NCI-H2081 (cell line): ENCODE results near the gene WASF3.
A peak's percentile ranks its signal among the peaks of the same experiment; 100 is the strongest.
"Not testable (repeated sequence)": the region's sequence is repeated elsewhere in the genome, so short reads cannot be mapped to it uniquely, and the experiment has no call there.

Experiments
- DNase-seq, 2 experiments: peaks; one replicate each; lab custom pipeline; 2025; lab: John Stamatoyannopoulos, UW

Gene WASF3

DNA sequence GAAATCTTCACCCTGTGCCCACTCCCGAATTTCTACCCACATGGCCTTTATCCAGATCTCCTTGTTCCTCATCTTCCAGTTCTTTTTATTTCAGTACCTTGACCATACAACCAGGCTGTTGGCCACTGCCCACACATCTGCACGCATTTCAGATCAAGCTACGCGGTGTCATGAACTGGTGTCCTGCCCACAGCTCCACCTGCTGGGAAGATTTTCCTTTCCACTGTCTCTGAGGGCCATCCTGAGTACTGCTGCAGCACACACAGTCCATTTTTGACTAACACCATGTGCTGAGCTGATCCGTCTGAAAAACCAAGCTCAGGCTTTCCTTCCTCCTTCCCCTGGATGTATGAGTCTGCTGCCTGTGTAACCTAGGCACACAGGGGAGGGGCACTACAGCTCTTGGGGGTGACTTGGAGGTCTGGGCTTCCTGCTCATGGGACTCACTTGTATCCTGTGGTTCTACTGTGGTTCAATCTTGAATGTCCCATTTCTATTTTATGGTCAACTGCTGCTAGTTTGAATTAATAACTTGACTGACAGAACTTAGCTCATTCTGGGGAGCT lies 71.9 kb downstream of the WASF3 start:
- DNase-seq = no peak

GRCh38 chr13:26635634-26636033 lies 78.2 kb downstream of the WASF3 start:
- DNase-seq = not testable (repeated sequence)

DNA sequence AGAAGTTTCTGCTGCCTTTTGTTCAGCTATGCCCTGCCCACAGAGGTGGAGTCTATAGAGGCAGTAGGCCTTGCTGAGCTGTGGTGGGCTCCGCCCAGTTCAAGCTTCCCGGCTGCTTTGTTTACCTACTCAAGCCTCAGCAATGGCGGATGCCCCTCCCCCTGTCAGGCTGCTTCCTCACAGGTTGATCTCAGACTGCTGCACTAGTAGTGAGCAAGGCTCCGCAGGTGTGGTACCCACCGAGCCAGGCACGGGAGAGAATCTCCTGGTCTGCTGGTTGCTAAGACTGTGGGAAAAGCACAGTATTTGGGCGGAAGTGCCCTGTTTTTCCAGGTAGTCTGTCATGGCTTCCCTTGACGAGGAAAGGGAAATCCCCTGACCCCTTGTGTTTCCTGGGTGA lies 78.6 kb downstream of the WASF3 start:
- DNase-seq = not testable (repeated sequence)

GRCh38 chr13:26646603-26647002 lies 89.1 kb downstream of the WASF3 start:
- no peak for DNase-seq

- DNase-seq = no peak
Measured at GRCh38 chr13:26651234-26651633, 93.8 kb downstream of the WASF3 start.

DNA sequence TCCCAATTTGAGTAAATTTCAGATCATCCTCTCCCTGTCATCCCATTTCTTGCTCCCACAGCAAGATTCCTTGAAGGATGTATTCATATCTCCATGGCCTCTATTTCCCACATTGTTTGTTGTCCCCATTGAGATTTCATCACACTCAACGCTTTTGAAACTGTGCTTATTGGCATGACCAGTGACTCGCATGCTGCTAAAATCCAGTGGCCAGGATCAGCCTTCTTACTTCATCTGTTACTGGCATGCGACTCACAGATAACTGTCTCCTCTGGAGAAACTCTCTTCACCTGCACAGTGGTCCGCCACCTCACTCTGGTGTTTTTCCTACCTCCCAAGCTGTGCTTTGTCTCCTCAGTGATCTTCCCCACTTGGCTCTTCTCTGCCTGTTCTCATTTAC lies 95.8 kb downstream of the WASF3 start:
- DNase-seq = no peak

GRCh38 chr13:26653842-26654241 lies 96.4 kb downstream of the WASF3 start:
- DNase-seq = no peak

DNA sequence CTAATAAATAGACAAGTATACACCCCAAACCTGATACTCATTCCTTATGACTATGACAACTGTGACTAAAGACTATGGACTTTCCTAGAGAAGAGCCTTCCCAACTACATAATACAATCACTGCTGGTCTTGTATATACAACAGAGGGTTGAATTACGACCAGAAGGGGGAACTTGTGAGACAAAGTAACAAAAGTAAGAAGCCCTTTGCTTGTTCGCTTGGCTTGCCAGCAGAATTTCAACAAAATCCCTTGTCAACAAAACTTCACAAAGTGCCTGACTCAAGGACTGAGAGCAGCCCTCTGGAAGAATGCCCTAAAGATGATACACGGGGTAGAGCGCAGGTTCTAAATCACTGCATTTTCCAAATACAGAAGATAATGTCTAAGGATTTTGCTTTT lies 99.4 kb downstream of the WASF3 start:
- no peak for DNase-seq

- DNase-seq = no peak
Measured at GRCh38 chr13:26658448-26659385, 101.2 kb downstream of the WASF3 start.

DNA sequence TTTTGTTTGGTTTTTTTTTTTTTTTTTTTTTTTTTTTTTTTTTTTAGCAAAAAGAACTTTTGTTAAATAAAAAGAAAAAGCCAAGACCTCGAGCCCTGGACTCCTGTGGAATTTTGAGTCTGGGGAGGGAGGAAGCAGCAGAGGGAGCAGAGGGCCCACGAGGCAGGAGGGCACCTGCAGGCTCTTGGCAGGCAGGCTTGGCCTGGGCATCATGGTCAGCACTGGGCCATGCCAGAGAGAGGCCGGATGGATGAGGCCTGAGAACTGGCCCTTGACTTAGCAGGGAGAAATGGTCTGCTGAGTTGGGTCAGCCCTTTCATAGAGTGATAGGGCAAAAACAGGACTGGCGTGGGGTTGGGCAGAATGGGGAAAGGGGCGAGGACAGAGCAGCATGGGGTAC lies 102.7 kb downstream of the WASF3 start:
- DNase-seq = no peak

DNA sequence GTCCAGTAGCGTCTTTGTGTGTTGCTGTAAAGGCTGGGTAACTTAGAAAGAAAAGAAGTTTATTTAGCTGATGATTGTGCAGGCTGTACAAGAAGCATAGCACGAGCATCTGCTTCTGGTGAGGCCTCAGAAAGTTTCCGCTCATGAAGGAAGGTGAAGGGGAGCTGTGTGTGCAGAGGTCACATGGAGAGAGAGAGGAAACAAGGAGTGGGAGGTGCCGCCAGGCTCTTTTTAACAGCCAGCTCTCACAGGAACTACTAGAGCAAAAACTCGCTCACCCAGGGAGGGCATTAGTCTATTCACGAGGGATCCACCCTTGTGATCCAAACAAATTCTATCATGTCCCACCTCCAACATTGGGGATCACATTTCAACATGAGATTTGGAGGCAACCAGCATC lies 103.3 kb downstream of the WASF3 start:
- no peak for DNase-seq

GRCh38 chr13:26663791-26664190 lies 106.3 kb downstream of the WASF3 start:
- DNase-seq = peak; percentile 60 to 89

- DNase-seq = no peak
Measured at GRCh38 chr13:26664286-26664685, 106.8 kb downstream of the WASF3 start.

GRCh38 chr13:26664876-26665275 lies 107.4 kb downstream of the WASF3 start:
- peak in 1 of 2 experiments; percentile 43 for DNase-seq

GRCh38 chr13:26668357-26669146 lies 111.1 kb downstream of the WASF3 start:
- no peak for DNase-seq

GRCh38 chr13:26673890-26674289 lies 116.4 kb downstream of the WASF3 start:
- no peak for DNase-seq

- no peak for DNase-seq
Measured at GRCh38 chr13:26677156-26677555, 119.7 kb downstream of the WASF3 start.

DNA sequence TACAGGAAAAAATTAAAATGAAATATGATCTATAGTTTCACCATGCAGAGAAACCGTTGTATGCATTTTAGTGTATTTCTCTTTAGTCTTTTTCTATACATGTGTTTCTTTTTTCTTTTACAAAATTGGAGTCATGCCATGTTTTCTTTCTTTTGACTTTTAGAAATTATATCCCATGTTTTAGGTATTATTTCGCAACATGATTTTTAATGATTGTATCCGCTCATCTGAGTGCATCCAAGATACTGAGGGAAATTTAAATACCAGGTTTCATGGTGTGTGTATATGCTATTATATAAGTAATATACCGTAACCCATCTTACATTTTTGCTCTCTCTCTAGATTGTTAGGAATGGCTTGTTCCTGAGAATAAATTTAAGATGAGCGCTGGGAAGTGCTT lies 120.8 kb downstream of the WASF3 start:
- DNase-seq = no peak

GRCh38 chr13:26678796-26679195 lies 121.3 kb downstream of the WASF3 start:
- no peak for DNase-seq

GRCh38 chr13:26679411-26680122 lies 122.1 kb downstream of the WASF3 start:
- DNase-seq = no peak

DNA sequence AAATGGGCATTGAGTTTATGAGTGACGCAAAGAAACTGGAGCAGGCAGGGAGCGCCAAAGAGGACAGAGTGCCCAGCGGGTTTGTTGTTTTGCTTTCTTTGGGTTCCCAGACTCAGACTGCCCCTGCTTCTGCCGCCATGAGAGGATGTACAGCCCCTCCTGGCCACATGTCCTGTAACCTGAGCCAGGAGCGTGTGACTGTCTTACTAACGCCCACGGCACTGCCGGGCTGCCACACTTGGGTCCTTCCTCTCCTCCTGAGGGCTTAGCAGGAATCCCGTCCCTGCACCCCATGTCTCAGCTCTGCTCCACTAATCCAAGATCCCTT lies 122.6 kb downstream of the WASF3 start:
- no peak for DNase-seq

GRCh38 chr13:26680572-26680971 lies 123.1 kb downstream of the WASF3 start:
- DNase-seq = no peak
